ENCODE results near the gene MLANA. TPM values are rescaled to one million over a fixed set of nuclear protein-coding genes. Genes with fewer than 3 reads are reported as not detected.
A peak's percentile ranks its signal among the peaks of the same experiment; 100 is the strongest.

Gene MLANA
- not detected in 2 replicates for total RNA-seq (2014; rRNA removed; shearing (Covaris generic))

GRCh38 chr9:5890641-5891040, at the start of gene MLANA:
Gene MLANA (plus strand): TSS chr9:5890889. CDS start chr9:5892475, 1,586 bp downstream.
- no peak within 1 kb of the TSS for H3K27ac ChIP-seq
- DNase-seq (ENCODE audit: low read depth in 1 of 2, low spot score in 2 of 2), result no peak
- H3K4me1 ChIP-seq (replicated peaks), result no peaks in the 10 kb centered on the region
- H3K9me3 ChIP-seq (replicated peaks), result no peaks in the 10 kb centered on the region
- H3K27me3 ChIP-seq (replicated peaks), result no peaks in the 10 kb centered on the region
- H3K4me3 ChIP-seq, result no peak within 1 kb of the TSS
- no peaks in the 10 kb centered on the region for H3K36me3 ChIP-seq

- Histone ChIP-seq H3K9me3 (replicated peaks) (no peaks in the 10 kb centered on the region), H3K27ac (no peak overlapping the region), H3K36me3 (no peaks in the 10 kb centered on the region), H3K4me1 (replicated peaks) (peaks cover 18% of the 10 kb centered on the region), H3K27me3 (replicated peaks) (no peaks in the 10 kb centered on the region), H3K4me3 (no peak overlapping the region)
- DNase-seq (ENCODE audit: low read depth in 1 of 2, low spot score in 2 of 2), result no peak
These were observed 48.7 kb upstream of the MLANA start for GRCh38 chr9:5841771-5842573.

- Histone ChIP-seq H3K27me3 (replicated peaks) (no peaks in the 10 kb centered on the region), H3K9me3 (replicated peaks) (no peaks in the 10 kb centered on the region), H3K27ac (no peak overlapping the region), H3K36me3 (no peaks in the 10 kb centered on the region), H3K4me3 (no peak overlapping the region), H3K4me1 (replicated peaks) (peaks cover 18% of the 10 kb centered on the region)
- DNase-seq (ENCODE audit: low read depth in 1 of 2, low spot score in 2 of 2), result no peak
These were observed 47.5 kb upstream of the MLANA start for GRCh38 chr9:5842929-5843793.

GRCh38 chr9:5843794-5844471, 46.8 kb upstream of the MLANA start:
- Histone ChIP-seq H3K4me1 (replicated peaks) (peaks cover 18% of the 10 kb centered on the region), H3K27me3 (replicated peaks) (no peaks in the 10 kb centered on the region), H3K27ac (peak overlapping the region; percentile 20; the same call in 1 of the 2 replicates), H3K4me3 (no peak overlapping the region), H3K9me3 (replicated peaks) (no peaks in the 10 kb centered on the region), H3K36me3 (no peaks in the 10 kb centered on the region)
- DNase-seq (ENCODE audit: low read depth in 1 of 2, low spot score in 2 of 2), result peak in 1 of 2 experiments; percentile 27

- Histone ChIP-seq H3K36me3 (no peaks in the 10 kb centered on the region), H3K4me3 (no peak overlapping the region), H3K4me1 (replicated peaks) (peaks cover 18% of the 10 kb centered on the region), H3K9me3 (replicated peaks) (no peaks in the 10 kb centered on the region), H3K27ac (no peak overlapping the region), H3K27me3 (replicated peaks) (no peaks in the 10 kb centered on the region)
- DNase-seq (ENCODE audit: low read depth in 1 of 2, low spot score in 2 of 2), result no peak
These were observed 45.5 kb upstream of the MLANA start for GRCh38 chr9:5845157-5845531.

- no peaks in the 10 kb centered on the region for H3K27me3 ChIP-seq (replicated peaks)
- DNase-seq (ENCODE audit: low read depth in 1 of 2, low spot score in 2 of 2), result no peak
These were observed 44.6 kb upstream of the MLANA start for GRCh38 chr9:5846096-5846495.

GRCh38 chr9:5846501-5846921, 44.2 kb upstream of the MLANA start:
- no peaks in the 10 kb centered on the region for H3K36me3 ChIP-seq
- H3K9me3 ChIP-seq (replicated peaks), result no peaks in the 10 kb centered on the region
- H3K27ac ChIP-seq, result no peak overlapping the region
- no peak overlapping the region for H3K4me3 ChIP-seq
- H3K4me1 ChIP-seq (replicated peaks), result peaks cover 18% of the 10 kb centered on the region
- H3K27me3 ChIP-seq (replicated peaks), result no peaks in the 10 kb centered on the region
- no peak for DNase-seq (ENCODE audit: low read depth in 1 of 2, low spot score in 2 of 2)

More at GRCh38 chr9:5846096-5846495, 44.6 kb upstream of the MLANA start:
- Histone ChIP-seq H3K4me3 (no peak overlapping the region), H3K4me1 (replicated peaks) (peaks cover 18% of the 10 kb centered on the region), H3K27ac (no peak overlapping the region), H3K9me3 (replicated peaks) (no peaks in the 10 kb centered on the region), H3K36me3 (no peaks in the 10 kb centered on the region)

- Histone ChIP-seq H3K36me3 (no peaks in the 10 kb centered on the region), H3K9me3 (replicated peaks) (no peaks in the 10 kb centered on the region), H3K4me1 (replicated peaks) (peaks cover 13% of the 10 kb centered on the region)
These were observed 42.3 kb upstream of the MLANA start for GRCh38 chr9:5848372-5848882.

GRCh38 chr9:5850724-5851122, 40.0 kb upstream of the MLANA start:
- Histone ChIP-seq H3K9me3 (replicated peaks) (no peaks in the 10 kb centered on the region), H3K4me3 (no peak overlapping the region), H3K27me3 (replicated peaks) (no peaks in the 10 kb centered on the region), H3K27ac (no peak overlapping the region), H3K4me1 (replicated peaks) (no peaks in the 10 kb centered on the region), H3K36me3 (no peaks in the 10 kb centered on the region)
- no peak for DNase-seq (ENCODE audit: low read depth in 1 of 2, low spot score in 2 of 2)

More at GRCh38 chr9:5848372-5848882, 42.3 kb upstream of the MLANA start:
- Histone ChIP-seq H3K4me3 (no peak overlapping the region), H3K27ac (no peak overlapping the region), H3K27me3 (replicated peaks) (no peaks in the 10 kb centered on the region)
- no peak for DNase-seq (ENCODE audit: low read depth in 1 of 2, low spot score in 2 of 2)

- Histone ChIP-seq H3K27ac (no peak overlapping the region), H3K4me3 (no peak overlapping the region), H3K4me1 (replicated peaks) (no peaks in the 10 kb centered on the region), H3K27me3 (replicated peaks) (no peaks in the 10 kb centered on the region), H3K9me3 (replicated peaks) (no peaks in the 10 kb centered on the region), H3K36me3 (no peaks in the 10 kb centered on the region)
- no peak for DNase-seq (ENCODE audit: low read depth in 1 of 2, low spot score in 2 of 2)
These were observed 39.2 kb upstream of the MLANA start for GRCh38 chr9:5851445-5851844.

- DNase-seq (ENCODE audit: low read depth in 1 of 2, low spot score in 2 of 2), result no peak
- no peaks in the 10 kb centered on the region for H3K9me3 ChIP-seq (replicated peaks)
- no peaks in the 10 kb centered on the region for H3K27me3 ChIP-seq (replicated peaks)
- H3K36me3 ChIP-seq, result no peaks in the 10 kb centered on the region
- no peak overlapping the region for H3K27ac ChIP-seq
- H3K4me1 ChIP-seq (replicated peaks), result no peaks in the 10 kb centered on the region
- H3K4me3 ChIP-seq, result no peak overlapping the region
These were observed 37.7 kb upstream of the MLANA start for GRCh38 chr9:5852987-5853386.

GRCh38 chr9:5853617-5854016, 37.1 kb upstream of the MLANA start:
- no peak overlapping the region for H3K4me3 ChIP-seq
- no peak overlapping the region for H3K27ac ChIP-seq
- no peaks in the 10 kb centered on the region for H3K36me3 ChIP-seq
- H3K4me1 ChIP-seq (replicated peaks), result no peaks in the 10 kb centered on the region
- DNase-seq (ENCODE audit: low read depth in 1 of 2, low spot score in 2 of 2), result no peak
- H3K9me3 ChIP-seq (replicated peaks), result no peaks in the 10 kb centered on the region
- H3K27me3 ChIP-seq (replicated peaks), result no peaks in the 10 kb centered on the region

- Histone ChIP-seq H3K9me3 (replicated peaks) (no peaks in the 10 kb centered on the region), H3K27me3 (replicated peaks) (no peaks in the 10 kb centered on the region), H3K4me3 (no peak overlapping the region), H3K27ac (no peak overlapping the region), H3K36me3 (no peaks in the 10 kb centered on the region), H3K4me1 (replicated peaks) (no peaks in the 10 kb centered on the region)
- DNase-seq (ENCODE audit: low read depth in 1 of 2, low spot score in 2 of 2), result no peak
These were observed 36.5 kb upstream of the MLANA start for GRCh38 chr9:5854063-5854790.
